HG03439 (cell line): Measurements from ENCODE around the gene FGD6.
"Not testable (repeated sequence)": the region's sequence is repeated elsewhere in the genome, so short reads cannot be mapped to it uniquely, and the experiment has no call there.

Experiments
- ATAC-seq: cut with Tn5 transposase; IDR thresholded peaks from one replicate; pipeline ENCODE4 v1.9.1; 2021; ENCODE audit warnings: mild to moderate bottlenecking, moderate library complexity; ENCODE audit not compliant: unreplicated experiment

The FGD6 gene

DNA sequence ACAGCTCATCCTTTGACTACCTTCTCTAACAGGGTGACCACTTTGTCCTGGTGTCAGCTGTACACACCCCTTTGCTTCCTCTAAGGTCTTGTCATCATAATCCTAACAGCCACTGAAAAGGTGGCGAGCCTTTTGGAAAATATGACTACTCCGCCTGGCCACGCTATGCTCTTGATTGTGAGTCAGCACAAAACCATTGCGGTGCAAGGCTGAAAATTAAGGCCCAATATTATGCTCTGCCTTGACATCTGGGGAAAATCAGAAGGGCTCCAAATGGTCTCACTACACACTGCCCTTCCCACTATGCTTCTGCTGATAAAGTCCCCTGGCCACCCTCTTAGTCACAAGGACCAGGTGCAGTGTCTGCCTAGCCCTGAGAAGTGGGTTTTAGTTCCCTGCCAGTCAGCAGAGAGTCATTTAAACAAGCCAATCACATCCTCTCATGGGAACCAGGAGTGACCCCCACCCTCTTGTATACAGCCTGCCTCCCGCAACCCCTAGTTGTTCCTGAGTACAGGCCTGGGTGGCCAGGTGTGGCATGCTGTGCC is 34.3 kb downstream of the FGD6 start:
- no peak for ATAC-seq

- no peak for ATAC-seq
Observed at GRCh38 chr12:95181103-95181502, 36.2 kb downstream of the FGD6 start.

DNA sequence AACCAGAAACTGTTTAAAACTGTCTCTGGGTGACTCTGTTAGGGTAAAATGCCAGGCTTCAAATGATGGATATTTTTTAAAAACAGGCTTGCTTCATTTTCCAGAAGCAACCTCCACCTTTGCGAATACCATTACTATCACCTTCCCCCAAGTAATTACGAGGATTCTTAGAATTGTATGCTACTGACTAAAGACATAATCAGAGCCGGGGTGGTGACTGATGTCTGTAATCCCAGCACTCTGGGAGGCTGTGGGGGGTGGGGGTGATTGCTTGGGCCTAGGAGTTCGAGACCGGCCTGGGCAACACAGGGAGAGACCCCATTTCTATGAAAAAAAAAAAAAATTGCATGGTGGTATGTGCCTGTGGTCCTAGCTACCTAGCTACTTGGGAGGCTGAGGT is 38.3 kb downstream of the FGD6 start:
- no peak for ATAC-seq

GRCh38 chr12:95178136-95178535 is 39.1 kb downstream of the FGD6 start:
- no peak for ATAC-seq

DNA sequence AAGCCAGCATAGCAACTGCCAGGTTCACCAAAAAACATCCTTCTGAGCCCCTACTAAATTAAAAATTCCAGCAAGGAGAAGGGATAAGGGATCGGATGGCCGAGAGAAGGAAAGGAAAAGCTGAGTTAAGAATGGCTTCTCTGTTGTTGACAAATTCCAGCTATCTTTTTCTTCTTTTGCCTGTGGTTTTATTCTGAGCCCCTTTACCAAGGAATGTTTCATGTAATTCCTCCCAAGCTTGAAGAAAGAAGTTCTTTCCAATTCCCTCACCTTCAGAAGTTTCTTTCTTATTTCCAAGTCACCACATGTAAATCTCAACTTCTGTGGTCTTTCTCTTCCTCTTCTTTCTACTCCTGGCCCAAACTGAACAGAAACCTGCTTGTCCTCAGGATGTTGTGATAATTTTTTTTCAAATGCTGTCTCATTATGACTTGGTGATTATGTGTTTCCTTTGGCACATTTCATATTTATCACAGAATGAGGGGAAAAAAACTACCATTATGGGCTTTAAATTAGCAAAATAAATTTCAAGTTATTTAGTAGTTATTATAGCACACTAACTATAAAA is 40.0 kb downstream of the FGD6 start:
- no peak for ATAC-seq

DNA sequence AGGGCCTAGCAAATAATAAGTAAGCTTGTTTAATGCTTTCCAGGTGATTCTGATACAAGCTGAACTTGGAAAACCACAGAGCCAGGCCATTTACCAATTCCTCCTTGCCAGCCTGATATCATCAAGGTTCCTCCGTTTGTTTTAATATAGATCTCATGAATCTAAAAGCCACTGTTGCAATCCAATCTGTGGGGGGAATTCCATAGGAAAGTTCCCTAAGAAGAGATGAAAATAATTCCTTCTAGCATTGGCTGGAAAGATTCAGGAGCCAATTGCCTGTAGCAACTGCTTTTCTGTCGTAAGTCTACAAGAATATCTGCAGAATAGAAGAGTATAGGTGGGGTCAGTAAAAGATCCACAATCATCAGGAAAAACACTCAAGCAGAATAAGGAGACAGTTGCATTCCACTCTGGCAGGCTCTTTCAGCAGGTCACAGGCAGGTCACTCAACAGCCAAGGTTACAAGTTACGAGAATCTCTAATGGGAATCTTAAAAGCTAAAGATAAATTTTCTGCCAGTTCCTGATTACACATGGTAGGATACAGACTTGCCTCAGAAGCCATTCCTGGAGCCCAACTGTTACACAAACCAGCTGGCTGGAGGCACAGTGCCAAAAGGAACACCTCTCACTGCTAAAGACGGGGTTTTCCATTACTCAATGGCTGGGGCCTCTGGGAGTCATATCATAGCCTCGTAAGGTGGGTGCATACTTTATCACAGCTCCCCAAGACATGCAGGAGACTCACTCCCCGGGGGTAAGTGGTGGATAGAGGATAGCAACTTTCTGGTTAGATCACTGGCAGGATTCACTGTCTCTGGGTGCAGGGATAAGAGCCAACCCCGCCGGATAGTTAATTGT is 43.6 kb downstream of the FGD6 start:
- ATAC-seq, result no peak

- ATAC-seq, result no peak
Observed at GRCh38 chr12:95169368-95169767, 47.9 kb downstream of the FGD6 start.

- ATAC-seq, result no peak
Observed at GRCh38 chr12:95168746-95169145, 48.5 kb downstream of the FGD6 start.

DNA sequence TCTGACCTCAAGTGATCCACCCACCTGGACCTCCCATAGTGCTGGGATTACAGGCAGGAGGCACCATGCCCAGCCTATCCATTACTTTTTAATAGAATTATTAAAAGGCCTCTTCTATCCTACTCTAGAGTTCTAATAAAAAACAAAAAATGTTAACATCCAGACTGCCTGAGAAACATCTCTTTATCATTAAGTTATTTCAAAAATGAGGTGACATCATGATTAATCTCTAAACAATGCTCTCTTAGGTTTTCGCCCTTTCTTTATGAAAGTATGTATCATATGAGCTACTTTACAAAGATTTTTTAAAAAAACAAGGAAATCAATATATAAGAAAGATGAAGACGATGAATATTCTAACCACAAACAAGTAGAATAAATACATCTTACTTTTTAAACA is 52.6 kb downstream of the FGD6 start:
- ATAC-seq, result no peak

DNA sequence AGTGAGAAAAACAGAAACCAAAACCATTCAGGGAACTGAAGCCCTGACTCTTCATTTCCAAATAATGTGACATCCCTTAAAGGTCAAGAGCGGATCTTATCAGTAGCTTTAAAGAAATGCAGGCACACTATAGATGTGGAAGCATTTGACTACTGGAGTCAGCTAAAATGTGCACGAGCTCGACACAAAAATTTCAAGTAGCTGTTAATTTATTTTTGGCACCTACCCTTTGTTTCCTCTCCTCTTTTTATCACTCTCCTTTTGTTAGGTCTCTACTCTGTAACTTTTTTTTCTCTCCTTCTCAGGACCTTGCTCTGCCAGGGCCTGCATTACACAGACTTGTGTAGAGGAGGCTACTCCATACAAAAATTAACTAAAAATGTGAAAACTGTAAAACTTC is 58.3 kb downstream of the FGD6 start:
- no peak for ATAC-seq

DNA sequence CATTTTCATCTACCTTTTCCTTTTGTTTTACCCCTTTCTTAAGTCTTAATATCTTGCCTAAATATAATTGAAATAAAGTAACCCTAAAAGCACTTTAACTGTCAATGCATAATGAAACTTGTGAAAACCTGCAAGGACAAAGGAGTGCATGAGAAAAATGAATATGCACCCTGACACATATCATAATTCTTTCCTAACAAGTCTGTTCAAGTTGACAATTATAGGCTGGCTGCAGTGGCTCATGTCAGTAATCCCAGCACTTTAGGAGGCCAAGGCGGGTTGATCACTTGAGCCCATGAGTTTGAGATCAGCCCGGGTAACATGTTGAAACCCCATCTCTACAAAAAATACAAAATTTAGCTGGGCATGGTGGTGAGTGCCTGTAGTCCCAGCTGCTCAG is 65.4 kb downstream of the FGD6 start:
- no peak for ATAC-seq

GRCh38 chr12:95151406-95151805 is 65.9 kb downstream of the FGD6 start:
- ATAC-seq, result no peak

GRCh38 chr12:95150501-95150900 is 66.8 kb downstream of the FGD6 start:
- ATAC-seq, result no peak

DNA sequence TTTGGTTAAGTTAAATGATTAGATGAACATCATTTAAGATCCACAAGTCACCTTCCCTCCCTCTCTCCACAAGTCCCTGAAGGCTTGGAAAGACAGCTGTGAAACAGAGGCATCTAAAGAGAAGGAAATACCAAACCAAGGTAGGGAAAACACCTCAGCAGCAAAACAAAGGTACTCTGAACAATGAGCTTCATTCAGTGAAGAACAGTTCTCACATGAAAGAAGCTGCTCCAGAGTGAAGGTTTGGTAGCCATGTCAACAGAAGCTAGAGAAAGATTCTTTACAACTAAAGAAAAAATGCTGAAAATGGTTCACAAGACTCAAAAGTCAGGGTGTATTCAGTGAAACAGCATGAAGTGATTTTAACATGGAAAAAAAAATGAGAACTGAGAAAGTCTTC is 69.4 kb downstream of the FGD6 start:
- ATAC-seq, result no peak

DNA sequence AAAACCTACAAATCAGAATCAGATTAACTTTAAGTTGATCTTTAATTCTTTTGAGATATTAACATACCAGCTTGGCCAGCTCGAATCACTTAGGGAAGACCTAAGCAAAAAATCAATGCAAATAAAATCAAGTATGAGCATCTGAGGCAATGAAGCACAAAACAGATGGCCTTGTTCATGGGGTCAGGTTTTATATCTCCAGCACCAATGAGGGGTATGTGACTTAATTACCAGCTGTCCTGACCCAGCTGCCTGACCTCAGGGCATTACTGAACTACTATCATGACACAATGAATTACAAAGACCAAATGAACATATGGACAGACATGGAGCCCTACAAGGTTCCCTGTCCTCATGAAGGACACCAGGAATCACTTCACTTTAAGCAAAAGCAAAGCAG is 70.5 kb downstream of the FGD6 start:
- ATAC-seq, result no peak

GRCh38 chr12:95143621-95144205 is 73.6 kb downstream of the FGD6 start:
- ATAC-seq, result no peak

- no peak for ATAC-seq
Observed at GRCh38 chr12:95142431-95143151, 74.7 kb downstream of the FGD6 start.

- ATAC-seq, result no peak
Observed at GRCh38 chr12:95141310-95141709, 76.0 kb downstream of the FGD6 start.

GRCh38 chr12:95138031-95138430 is 79.2 kb downstream of the FGD6 start:
- not testable (repeated sequence) for ATAC-seq

DNA sequence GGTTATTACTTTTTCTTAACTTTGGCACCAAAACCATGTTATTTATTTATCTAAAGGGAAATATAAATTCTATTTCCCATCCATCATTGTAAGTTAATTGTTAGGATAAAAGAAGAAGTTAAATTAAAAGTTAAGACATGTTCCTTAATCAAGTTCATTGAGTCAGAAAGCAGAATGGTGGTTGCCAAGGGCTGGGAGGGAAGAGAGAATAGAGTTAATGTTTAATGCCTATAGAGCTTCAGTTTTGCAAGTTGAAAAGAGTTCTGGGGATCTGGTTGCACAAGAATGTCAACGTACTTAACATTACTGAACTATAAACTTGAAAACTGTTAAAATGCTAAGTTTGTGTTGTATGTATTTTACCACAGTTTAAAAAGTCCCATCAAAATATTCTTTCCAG is 80.7 kb downstream of the FGD6 start:
- ATAC-seq, result no peak

DNA sequence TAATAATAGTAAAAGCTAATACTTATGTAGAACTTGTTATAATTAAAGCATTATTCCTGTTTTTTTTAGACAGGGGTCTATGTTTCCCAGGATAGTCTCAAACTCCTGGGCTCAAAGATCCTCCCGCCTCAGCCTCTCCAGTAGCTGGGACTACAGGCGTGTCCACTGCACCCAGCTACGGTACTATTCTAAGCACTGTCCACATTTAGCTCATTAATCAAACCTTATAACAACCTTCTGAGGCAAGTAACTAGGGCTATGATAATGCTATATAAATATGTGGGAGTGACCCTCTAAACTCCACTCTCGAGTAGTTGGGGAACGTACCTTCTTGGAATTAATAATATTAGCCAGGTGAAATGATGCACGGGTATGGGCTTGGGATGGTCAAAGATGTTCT is 83.2 kb downstream of the FGD6 start:
- ATAC-seq, result no peak
